Keratinocyte (primary cell): ENCODE measurements around the gene DDX41.
"Not testable (repeated sequence)": the region's sequence is repeated elsewhere in the genome, so short reads cannot be mapped to it uniquely, and the experiment has no call there.

Experiments used
- EZH2 ChIP-seq: IDR thresholded peaks from one replicate; pipeline ENCODE4 v1.6.1; 2012; ENCODE audit warnings: inconsistent platforms, mild to moderate bottlenecking, low read length, moderate library complexity
- TF ChIP-seq, protein P1 (sequence below), 3 experiments: IDR thresholded peaks in 1 of 3; conservative IDR thresholded peaks in 1 of 3; optimal IDR thresholded peaks in 1 of 3; 2 replicates in 2 of 3; 3 replicates in 1 of 3; pipeline versions ENCODE3 to v1.5.1; 2011; ENCODE audit warnings: low read length in 3 of 3, mild to moderate bottlenecking in 3 of 3, moderate library complexity in 2 of 3, control low read depth in 1 of 3, inconsistent platforms in 1 of 3; ENCODE audit not compliant: insufficient read depth in 2 of 3; ENCODE audit errors: extremely low read depth in 1 of 3

GRCh38 chr5:177485753-177486152 is 31.0 kb downstream of the DDX41 start:
- TF ChIP-seq EZH2 = not testable (repeated sequence)
- TF ChIP-seq, protein P1, sequence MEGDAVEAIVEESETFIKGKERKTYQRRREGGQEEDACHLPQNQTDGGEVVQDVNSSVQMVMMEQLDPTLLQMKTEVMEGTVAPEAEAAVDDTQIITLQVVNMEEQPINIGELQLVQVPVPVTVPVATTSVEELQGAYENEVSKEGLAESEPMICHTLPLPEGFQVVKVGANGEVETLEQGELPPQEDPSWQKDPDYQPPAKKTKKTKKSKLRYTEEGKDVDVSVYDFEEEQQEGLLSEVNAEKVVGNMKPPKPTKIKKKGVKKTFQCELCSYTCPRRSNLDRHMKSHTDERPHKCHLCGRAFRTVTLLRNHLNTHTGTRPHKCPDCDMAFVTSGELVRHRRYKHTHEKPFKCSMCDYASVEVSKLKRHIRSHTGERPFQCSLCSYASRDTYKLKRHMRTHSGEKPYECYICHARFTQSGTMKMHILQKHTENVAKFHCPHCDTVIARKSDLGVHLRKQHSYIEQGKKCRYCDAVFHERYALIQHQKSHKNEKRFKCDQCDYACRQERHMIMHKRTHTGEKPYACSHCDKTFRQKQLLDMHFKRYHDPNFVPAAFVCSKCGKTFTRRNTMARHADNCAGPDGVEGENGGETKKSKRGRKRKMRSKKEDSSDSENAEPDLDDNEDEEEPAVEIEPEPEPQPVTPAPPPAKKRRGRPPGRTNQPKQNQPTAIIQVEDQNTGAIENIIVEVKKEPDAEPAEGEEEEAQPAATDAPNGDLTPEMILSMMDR (optimal IDR thresholded peaks at IDR 0.05 in 1 of 3, IDR thresholded peaks at IDR 0.05 in 1 of 3, conservative IDR thresholded peaks at IDR 0.05 in 1 of 3; ENCODE audit: extremely low read depth in 1 of 3, insufficient read depth in 2 of 3, low read length in 3 of 3) = not testable (repeated sequence)
